ENCODE data around the gene PEAK3. TPM values are rescaled to one million over a fixed set of nuclear protein-coding genes. Genes with fewer than 3 reads are reported as not detected.

Gene PEAK3
- total RNA-seq, 1 donor from 2014 or later, result not detected

- Mint-ChIP-seq H3K4me3 (peak overlapping the region; percentile 87), H3K4me1 (peaks cover 50% of the 10 kb centered on the region), H3K27me3 (ENCODE audit: low read depth) (no peaks in the 10 kb centered on the region), H3K27ac (peak overlapping the region; percentile 82), H3K9me3 (no peaks in the 10 kb centered on the region), H3K36me3 (peaks cover 3% of the 10 kb centered on the region)
- TF ChIP-seq CTCF (IDR thresholded peaks at IDR 0.05; ENCODE audit: unreplicated experiment), result no peak
- DNase-seq (ENCODE audit: low spot score in 2 of 2, unreplicated experiment in 2 of 2), result no peak
Measured at GRCh38 chr19:2239771-2240770, 41.9 kb downstream of the PEAK3 start.

GRCh38 chr19:2239173-2239572 is 42.8 kb downstream of the PEAK3 start:
- Mint-ChIP-seq H3K27me3 (ENCODE audit: low read depth) (no peaks in the 10 kb centered on the region), H3K4me1 (peaks cover 53% of the 10 kb centered on the region), H3K4me3 (peak overlapping the region; percentile 87)

GRCh38 chr19:2237869-2238153 is 44.2 kb downstream of the PEAK3 start:
- Mint-ChIP-seq H3K9me3 (no peaks in the 10 kb centered on the region), H3K4me1 (peaks cover 53% of the 10 kb centered on the region), H3K27ac (peak overlapping the region; percentile 95), H3K36me3 (peaks cover 5% of the 10 kb centered on the region), H3K4me3 (peak overlapping the region; percentile 87), H3K27me3 (ENCODE audit: low read depth) (no peaks in the 10 kb centered on the region)
- TF ChIP-seq CTCF (IDR thresholded peaks at IDR 0.05; ENCODE audit: unreplicated experiment), result no peak
- DNase-seq (ENCODE audit: low spot score in 2 of 2, unreplicated experiment in 2 of 2), result no peak

More at GRCh38 chr19:2239173-2239572, 42.8 kb downstream of the PEAK3 start:
- Mint-ChIP-seq H3K36me3 (peaks cover 3% of the 10 kb centered on the region), H3K9me3 (no peaks in the 10 kb centered on the region), H3K27ac (peak overlapping the region; percentile 81)
- no peak for DNase-seq (ENCODE audit: low spot score in 2 of 2, unreplicated experiment in 2 of 2)
- TF ChIP-seq CTCF (IDR thresholded peaks at IDR 0.05; ENCODE audit: unreplicated experiment), result no peak

GRCh38 chr19:2237051-2237868 is 44.7 kb downstream of the PEAK3 start:
- Mint-ChIP-seq H3K36me3 (peaks cover 5% of the 10 kb centered on the region), H3K27me3 (ENCODE audit: low read depth) (no peaks in the 10 kb centered on the region), H3K27ac (peak overlapping the region; percentile 95), H3K9me3 (no peaks in the 10 kb centered on the region), H3K4me1 (peaks cover 51% of the 10 kb centered on the region), H3K4me3 (peak overlapping the region; percentile 87)
- TF ChIP-seq CTCF (IDR thresholded peaks at IDR 0.05; ENCODE audit: unreplicated experiment), result no peak
- DNase-seq (ENCODE audit: low spot score in 2 of 2, unreplicated experiment in 2 of 2), result no peak

GRCh38 chr19:2236314-2237050 is 45.5 kb downstream of the PEAK3 start, which contains the start of the genes PLEKHJ1 and SF3A2:
PLEKHJ1 (minus strand) TSS chr19:2236329; CDS start chr19:2236248, 81 bp downstream.
SF3A2 (plus strand) TSS chr19:2236824; CDS start chr19:2243419, 6,595 bp downstream.
- peak; percentile 97 for TF ChIP-seq CTCF (IDR thresholded peaks at IDR 0.05; ENCODE audit: unreplicated experiment)
- Mint-ChIP-seq H3K27me3 (ENCODE audit: low read depth) (no peaks in the 10 kb centered on the region), H3K36me3 (peaks cover 7% of the 10 kb centered on the region), H3K4me3 (peak within 1 kb of the TSS; percentile 87), H3K27ac (peak within 1 kb of the TSS; percentile 95), H3K9me3 (no peaks in the 10 kb centered on the region), H3K4me1 (peaks cover 47% of the 10 kb centered on the region)
- DNase-seq (ENCODE audit: low spot score in 2 of 2, unreplicated experiment in 2 of 2), result peak; percentile 97 to 99

Data from mesothelial cell of epicardium (in vitro differentiated cells).